ENCODE data around the gene MS4A8. TPM values are rescaled to one million over a fixed set of nuclear protein-coding genes. Genes with fewer than 3 reads are reported as not detected.
A peak's percentile ranks its signal among the peaks of the same experiment; 100 is the strongest.

Gene MS4A8
- total and polyA plus RNA-seq, 5 donors from 2014 or later = not detected

DNA sequence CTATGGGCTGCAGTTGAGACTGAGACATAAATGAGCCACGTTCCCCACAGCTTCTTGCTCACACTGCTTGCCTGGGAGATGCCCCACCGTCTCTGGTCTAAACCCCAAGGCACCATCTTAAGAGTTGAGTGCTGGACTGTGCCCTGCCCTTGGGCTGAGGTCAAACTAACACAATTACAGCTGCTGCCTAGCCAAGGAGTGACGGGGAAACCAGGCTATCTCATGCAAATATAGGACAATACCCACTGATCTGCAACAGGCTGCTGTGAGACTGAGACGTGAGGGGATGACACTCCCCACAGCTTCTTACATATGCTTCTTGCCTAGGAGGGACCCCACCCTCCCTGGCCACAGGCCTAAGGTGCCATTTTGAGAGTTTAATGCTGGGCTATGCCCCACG is 7.8 kb upstream of the MS4A8 start:
- Mint-ChIP-seq H3K4me1 (no peaks in the 10 kb centered on the region), H3K27me3 (no peaks in the 10 kb centered on the region), H3K36me3 (no peaks in the 10 kb centered on the region), H3K9me3 (peaks cover 0 to 1% (median 0%) of the 10 kb centered on the region in 7 donors), H3K4me3 (no peak overlapping the region), H3K27ac (no peak overlapping the region)
- Histone ChIP-seq H3K27me3 (ENCODE audit: control insufficient read depth, insufficient read depth, low read length) (peaks cover 3% of the 10 kb centered on the region), H3K4me1 (ENCODE audit: control insufficient read depth, insufficient read depth, low read length, poor library complexity, severe bottlenecking) (no peaks in the 10 kb centered on the region), H3K27ac (ENCODE audit: insufficient read depth, low read length, poor library complexity, severe bottlenecking) (no peak overlapping the region), H3K4me3 (ENCODE audit: low read depth, low read length) (no peak overlapping the region), H3K9me3 (ENCODE audit: control insufficient read depth in 2 of 2, low read length in 2 of 2) (no peaks in the 10 kb centered on the region), H3K36me3 (ENCODE audit: control insufficient read depth, insufficient read depth, low read length) (no peaks in the 10 kb centered on the region)
- ATAC-seq (ENCODE audit: low read depth in 2 of 2) (no peak), DNase-seq (no peak)

DNA sequence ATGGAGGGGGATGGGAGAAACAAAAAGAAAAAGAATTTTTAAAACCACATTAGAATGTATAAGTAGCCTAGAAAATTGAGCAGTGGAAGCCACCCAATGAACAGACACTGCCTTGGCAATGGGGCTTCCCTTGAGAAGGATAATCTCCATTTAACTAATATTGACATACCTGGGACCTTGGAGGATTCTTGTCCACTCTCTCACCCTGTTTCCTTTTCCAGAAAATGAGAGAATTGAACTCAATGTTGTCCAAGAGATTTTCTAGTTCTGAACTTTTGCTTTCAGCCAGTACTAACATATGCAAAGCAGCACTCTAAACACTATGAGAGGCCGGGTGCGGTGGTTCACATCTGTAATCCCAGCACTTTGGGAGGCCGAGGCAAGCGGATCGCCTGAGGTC is 524 bp downstream of the MS4A8 start:
- H3K4me3 ChIP-seq (ENCODE audit: low read depth, low read length) = no peak overlapping the region
- Mint-ChIP-seq H3K4me3 (no peak overlapping the region), H3K27me3 (no peaks in the 10 kb centered on the region), H3K9me3 (peaks cover 0 to 2% (median 0%) of the 10 kb centered on the region in 7 donors), H3K27ac (no peak overlapping the region), H3K4me1 (no peaks in the 10 kb centered on the region), H3K36me3 (no peaks in the 10 kb centered on the region)
- H3K27ac ChIP-seq (ENCODE audit: insufficient read depth, low read length, poor library complexity, severe bottlenecking) = no peak overlapping the region
- no peak for ATAC-seq (ENCODE audit: low read depth in 2 of 2)
- no peaks in the 10 kb centered on the region for H3K9me3 ChIP-seq (ENCODE audit: control insufficient read depth in 2 of 2, low read length in 2 of 2)
- DNase-seq = no peak
- no peaks in the 10 kb centered on the region for H3K4me1 ChIP-seq (ENCODE audit: control insufficient read depth, insufficient read depth, low read length, poor library complexity, severe bottlenecking)
- H3K36me3 ChIP-seq (ENCODE audit: control insufficient read depth, insufficient read depth, low read length) = no peaks in the 10 kb centered on the region
- peaks cover 9% of the 10 kb centered on the region for H3K27me3 ChIP-seq (ENCODE audit: control insufficient read depth, insufficient read depth, low read length)

DNA sequence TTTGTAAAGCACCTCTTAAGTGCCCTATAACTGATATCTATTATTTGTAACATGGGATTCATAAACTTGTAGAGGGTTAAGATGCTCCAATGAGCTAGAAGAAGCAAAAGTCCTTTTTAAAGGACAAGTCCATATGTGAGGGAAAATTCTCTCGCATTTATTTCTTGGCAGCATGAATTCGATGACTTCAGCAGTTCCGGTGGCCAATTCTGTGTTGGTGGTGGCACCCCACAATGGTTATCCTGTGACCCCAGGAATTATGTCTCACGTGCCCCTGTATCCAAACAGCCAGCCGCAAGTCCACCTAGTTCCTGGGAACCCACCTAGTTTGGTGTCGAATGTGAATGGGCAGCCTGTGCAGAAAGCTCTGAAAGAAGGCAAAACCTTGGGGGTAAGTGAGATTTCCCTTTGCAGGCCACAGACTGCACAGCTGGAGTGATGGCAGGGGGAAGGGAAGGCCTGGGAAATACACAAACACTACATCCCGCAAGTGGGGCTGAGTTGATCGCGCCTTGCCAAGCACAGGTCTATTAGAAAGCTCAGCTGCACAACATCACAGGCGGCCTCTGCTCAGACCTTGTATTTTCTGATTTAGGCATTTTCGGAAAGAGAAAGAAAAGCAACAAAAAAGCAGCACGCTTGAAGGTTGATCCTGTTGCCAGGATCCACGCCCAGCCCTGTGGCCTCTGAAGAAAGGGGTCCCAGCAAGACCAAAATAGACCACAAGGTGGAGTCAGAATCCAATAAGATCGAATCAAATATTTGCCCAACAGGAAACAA is 1.5 kb downstream of the MS4A8 start:
- Histone ChIP-seq H3K36me3 (ENCODE audit: control insufficient read depth, insufficient read depth, low read length) (no peaks in the 10 kb centered on the region), H3K4me3 (ENCODE audit: low read depth, low read length) (no peak overlapping the region), H3K27me3 (ENCODE audit: control insufficient read depth, insufficient read depth, low read length) (peaks cover 9% of the 10 kb centered on the region), H3K9me3 (ENCODE audit: control insufficient read depth in 2 of 2, low read length in 2 of 2) (no peaks in the 10 kb centered on the region), H3K27ac (ENCODE audit: insufficient read depth, low read length, poor library complexity, severe bottlenecking) (no peak overlapping the region), H3K4me1 (ENCODE audit: control insufficient read depth, insufficient read depth, low read length, poor library complexity, severe bottlenecking) (no peaks in the 10 kb centered on the region)
- peaks cover 0 to 2% (median 0%) of the 10 kb centered on the region in 7 donors for H3K9me3 Mint-ChIP-seq
- H3K36me3 Mint-ChIP-seq = no peaks in the 10 kb centered on the region
- DNase-seq (no peak), ATAC-seq (ENCODE audit: low read depth in 2 of 2) (no peak)
- peaks cover 5% of the 10 kb centered on the region for H3K27me3 Mint-ChIP-seq
- H3K27ac Mint-ChIP-seq = no peak overlapping the region
- no peaks in the 10 kb centered on the region for H3K4me1 Mint-ChIP-seq
- no peak overlapping the region for H3K4me3 Mint-ChIP-seq

DNA sequence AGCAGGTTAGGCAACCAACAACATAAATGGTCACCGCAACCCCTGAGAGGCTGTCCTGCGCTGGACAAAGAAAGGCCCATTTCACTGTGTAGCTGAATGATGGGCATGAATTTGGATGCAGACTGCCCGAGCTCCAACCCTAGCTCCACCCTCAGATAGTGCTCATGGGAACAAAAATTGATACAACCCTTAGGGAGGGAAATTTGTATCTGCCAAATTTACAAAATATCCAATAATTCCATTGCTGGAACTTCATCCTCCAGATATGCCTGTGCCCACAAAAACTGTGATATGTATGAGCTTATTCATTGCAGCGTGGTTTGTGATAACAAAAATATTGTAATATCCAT is 2.0 kb downstream of the MS4A8 start:
- no peak for DNase-seq
- peaks cover 9% of the 10 kb centered on the region for H3K27me3 ChIP-seq (ENCODE audit: control insufficient read depth, insufficient read depth, low read length)
- H3K4me1 ChIP-seq (ENCODE audit: control insufficient read depth, insufficient read depth, low read length, poor library complexity, severe bottlenecking) = no peaks in the 10 kb centered on the region
- H3K36me3 Mint-ChIP-seq = no peaks in the 10 kb centered on the region
- H3K4me3 ChIP-seq (ENCODE audit: low read depth, low read length) = no peak overlapping the region
- H3K4me1 Mint-ChIP-seq = no peaks in the 10 kb centered on the region
- H3K9me3 ChIP-seq (ENCODE audit: control insufficient read depth in 2 of 2, low read length in 2 of 2) = no peaks in the 10 kb centered on the region
- no peak overlapping the region for H3K4me3 Mint-ChIP-seq
- H3K27me3 Mint-ChIP-seq = peaks cover 5% of the 10 kb centered on the region
- H3K27ac Mint-ChIP-seq = no peak overlapping the region
- no peak for ATAC-seq (ENCODE audit: low read depth in 2 of 2)
- H3K27ac ChIP-seq (ENCODE audit: insufficient read depth, low read length, poor library complexity, severe bottlenecking) = no peak overlapping the region
- H3K9me3 Mint-ChIP-seq = peaks cover 0 to 2% (median 0%) of the 10 kb centered on the region in 7 donors
- H3K36me3 ChIP-seq (ENCODE audit: control insufficient read depth, insufficient read depth, low read length) = no peaks in the 10 kb centered on the region

DNA sequence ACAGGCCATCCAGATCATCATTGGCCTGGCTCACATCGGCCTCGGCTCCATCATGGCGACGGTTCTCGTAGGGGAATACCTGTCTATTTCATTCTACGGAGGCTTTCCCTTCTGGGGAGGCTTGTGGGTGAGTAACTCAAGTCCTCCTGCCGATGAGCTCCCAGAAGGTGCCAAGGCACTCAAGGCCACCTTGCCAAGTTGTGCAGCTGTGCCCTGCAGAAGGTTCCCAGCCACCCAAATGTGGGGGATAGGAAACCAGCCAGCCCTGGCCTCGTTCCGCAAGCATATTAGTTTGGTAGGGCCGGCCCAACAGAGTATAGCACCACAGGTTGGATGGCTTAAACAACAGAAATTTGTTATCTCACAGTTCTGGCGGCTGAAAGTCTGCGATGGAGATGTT is 4.0 kb downstream of the MS4A8 start:
- Mint-ChIP-seq H3K36me3 (no peaks in the 10 kb centered on the region), H3K4me1 (no peaks in the 10 kb centered on the region), H3K27me3 (peaks cover 5% of the 10 kb centered on the region), H3K9me3 (peaks cover 0 to 2% (median 0%) of the 10 kb centered on the region in 7 donors), H3K27ac (no peak overlapping the region), H3K4me3 (no peak overlapping the region)
- Histone ChIP-seq H3K9me3 (ENCODE audit: control insufficient read depth in 2 of 2, low read length in 2 of 2) (no peaks in the 10 kb centered on the region), H3K27me3 (ENCODE audit: control insufficient read depth, insufficient read depth, low read length) (peaks cover 5% of the 10 kb centered on the region), H3K36me3 (ENCODE audit: control insufficient read depth, insufficient read depth, low read length) (no peaks in the 10 kb centered on the region), H3K4me3 (ENCODE audit: low read depth, low read length) (no peak overlapping the region), H3K4me1 (ENCODE audit: control insufficient read depth, insufficient read depth, low read length, poor library complexity, severe bottlenecking) (no peaks in the 10 kb centered on the region), H3K27ac (ENCODE audit: insufficient read depth, low read length, poor library complexity, severe bottlenecking) (no peak overlapping the region)
- ATAC-seq (ENCODE audit: low read depth in 2 of 2) = no peak
- no peak for DNase-seq

DNA sequence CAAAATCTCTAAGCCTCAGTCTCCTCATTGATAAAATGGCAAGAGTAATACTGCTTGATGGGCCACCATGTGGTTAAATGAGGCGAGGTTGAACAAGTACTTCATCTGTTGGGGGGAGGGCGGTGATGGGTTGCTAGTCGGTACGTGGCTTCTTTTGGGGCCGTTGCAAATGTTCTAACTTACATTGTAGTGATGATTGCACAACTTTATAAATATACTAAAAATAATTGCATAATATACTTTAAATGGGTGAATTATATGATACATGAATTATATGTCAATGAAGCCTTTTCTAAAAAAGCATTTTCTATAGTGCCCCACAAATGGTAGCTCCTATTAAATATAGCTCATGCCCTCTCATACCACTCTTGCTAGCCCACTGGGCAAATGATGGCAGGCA is 6.5 kb downstream of the MS4A8 start:
- Histone ChIP-seq H3K27ac (ENCODE audit: insufficient read depth, low read length, poor library complexity, severe bottlenecking) (no peak overlapping the region), H3K36me3 (ENCODE audit: control insufficient read depth, insufficient read depth, low read length) (no peaks in the 10 kb centered on the region), H3K4me3 (ENCODE audit: low read depth, low read length) (no peak overlapping the region), H3K27me3 (ENCODE audit: control insufficient read depth, insufficient read depth, low read length) (no peaks in the 10 kb centered on the region), H3K9me3 (ENCODE audit: control insufficient read depth in 2 of 2, low read length in 2 of 2) (no peaks in the 10 kb centered on the region), H3K4me1 (ENCODE audit: control insufficient read depth, insufficient read depth, low read length, poor library complexity, severe bottlenecking) (no peaks in the 10 kb centered on the region)
- H3K27me3 Mint-ChIP-seq = peaks cover 5% of the 10 kb centered on the region
- no peak for DNase-seq
- H3K4me3 Mint-ChIP-seq = no peak overlapping the region
- H3K36me3 Mint-ChIP-seq = no peaks in the 10 kb centered on the region
- no peak for ATAC-seq (ENCODE audit: low read depth in 2 of 2)
- H3K9me3 Mint-ChIP-seq = peaks cover 0 to 2% (median 0%) of the 10 kb centered on the region in 7 donors
- H3K4me1 Mint-ChIP-seq = no peaks in the 10 kb centered on the region
- H3K27ac Mint-ChIP-seq = no peak overlapping the region

DNA sequence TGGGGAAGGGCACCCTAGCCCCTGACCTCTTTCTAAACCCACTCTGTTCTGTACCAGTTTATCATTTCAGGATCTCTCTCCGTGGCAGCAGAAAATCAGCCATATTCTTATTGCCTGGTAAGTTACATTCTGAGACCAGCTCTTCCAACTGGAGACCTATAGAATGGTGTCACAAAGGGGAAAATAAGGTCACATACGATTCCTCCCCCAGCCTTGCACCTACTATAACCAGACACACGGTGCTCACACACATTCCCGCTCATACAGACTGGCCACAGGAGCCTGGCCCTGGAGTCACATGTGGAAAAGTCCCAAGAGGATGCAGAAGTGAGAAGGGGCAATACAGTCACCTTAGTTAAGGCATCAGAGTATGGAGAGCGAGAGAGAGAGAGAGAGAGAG is 7.5 kb downstream of the MS4A8 start:
- no peak for ATAC-seq (ENCODE audit: low read depth in 2 of 2)
- peaks cover 5% of the 10 kb centered on the region for H3K27me3 Mint-ChIP-seq
- H3K4me1 Mint-ChIP-seq = no peaks in the 10 kb centered on the region

DNA sequence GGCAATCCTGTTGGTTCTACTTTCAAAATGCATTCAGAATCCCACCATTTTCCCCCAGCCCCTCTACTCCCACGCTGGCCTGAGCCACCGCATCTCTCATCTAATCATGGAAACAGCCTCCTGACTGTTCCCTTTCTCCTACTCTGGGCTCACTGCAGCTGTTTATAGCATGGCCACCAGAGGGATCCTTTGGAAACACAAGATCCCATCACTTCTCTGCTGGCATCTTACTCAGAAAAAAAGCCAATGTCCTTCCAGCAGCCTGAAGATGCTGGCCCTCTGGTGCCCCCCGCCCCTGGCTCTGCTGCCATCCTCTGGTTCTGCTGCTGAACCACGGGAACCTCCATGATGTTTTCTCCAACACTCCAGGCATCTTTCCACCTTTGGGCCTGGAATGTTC is 11.1 kb downstream of the MS4A8 start:
- H3K27me3 Mint-ChIP-seq = peaks cover 12% of the 10 kb centered on the region
- H3K4me3 Mint-ChIP-seq = no peak overlapping the region
- H3K9me3 Mint-ChIP-seq = peaks cover 0 to 2% (median 0%) of the 10 kb centered on the region in 7 donors
- Histone ChIP-seq H3K9me3 (ENCODE audit: control insufficient read depth in 2 of 2, low read length in 2 of 2) (no peaks in the 10 kb centered on the region), H3K27me3 (ENCODE audit: control insufficient read depth, insufficient read depth, low read length) (no peaks in the 10 kb centered on the region), H3K36me3 (ENCODE audit: control insufficient read depth, insufficient read depth, low read length) (no peaks in the 10 kb centered on the region), H3K4me1 (ENCODE audit: control insufficient read depth, insufficient read depth, low read length, poor library complexity, severe bottlenecking) (no peaks in the 10 kb centered on the region), H3K4me3 (ENCODE audit: low read depth, low read length) (no peak overlapping the region), H3K27ac (ENCODE audit: insufficient read depth, low read length, poor library complexity, severe bottlenecking) (no peak overlapping the region)
- H3K27ac Mint-ChIP-seq = no peak overlapping the region
- H3K36me3 Mint-ChIP-seq = no peaks in the 10 kb centered on the region
- no peak for DNase-seq
- no peaks in the 10 kb centered on the region for H3K4me1 Mint-ChIP-seq
- no peak for ATAC-seq (ENCODE audit: low read depth in 2 of 2)

More for the DNA sequence above, 7.5 kb downstream of the MS4A8 start:
- Mint-ChIP-seq H3K36me3 (no peaks in the 10 kb centered on the region), H3K27ac (peak overlapping the region in 1 of 3 donors; percentile 80), H3K4me3 (no peak overlapping the region), H3K9me3 (peaks cover 0 to 2% (median 0%) of the 10 kb centered on the region in 7 donors)
- Histone ChIP-seq H3K4me3 (ENCODE audit: low read depth, low read length) (no peak overlapping the region), H3K4me1 (ENCODE audit: control insufficient read depth, insufficient read depth, low read length, poor library complexity, severe bottlenecking) (no peaks in the 10 kb centered on the region), H3K9me3 (ENCODE audit: control insufficient read depth in 2 of 2, low read length in 2 of 2) (no peaks in the 10 kb centered on the region), H3K36me3 (ENCODE audit: control insufficient read depth, insufficient read depth, low read length) (no peaks in the 10 kb centered on the region), H3K27ac (ENCODE audit: insufficient read depth, low read length, poor library complexity, severe bottlenecking) (no peak overlapping the region), H3K27me3 (ENCODE audit: control insufficient read depth, insufficient read depth, low read length) (no peaks in the 10 kb centered on the region)
- no peak for DNase-seq

Data from CD4-positive, CD25-positive, alpha-beta regulatory T cell (primary cell).